Skeletal muscle tissue (tissue), 4 donors: ENCODE measurements around the gene GLO1. TPM values are rescaled to one million over a fixed set of nuclear protein-coding genes. Genes with fewer than 3 reads are reported as not detected.

Source experiments
- H3K27ac ChIP-seq: one replicate; pipeline ENCODE4 v1.7.0; 2013; ENCODE audit warnings: mild to moderate bottlenecking, low read depth, low read length, inconsistent platforms
- H3K27me3 ChIP-seq, 3 donors: one replicate each; pipeline ENCODE4 v1.7.0; 2013; ENCODE audit warnings: low read length in 3 of 3; ENCODE audit not compliant: control insufficient read depth in 3 of 3, insufficient read depth in 3 of 3
- H3K36me3 ChIP-seq, 3 donors: one replicate each; pipeline ENCODE4 v1.7.0; 2013; ENCODE audit warnings: low read length in 3 of 3; ENCODE audit not compliant: control insufficient read depth in 3 of 3, insufficient read depth in 3 of 3
- H3K4me1 ChIP-seq, 3 donors: one replicate each; pipeline ENCODE4 v1.7.0; 2013; ENCODE audit warnings: low read length in 3 of 3, mild to moderate bottlenecking in 3 of 3; ENCODE audit not compliant: control insufficient read depth in 3 of 3, insufficient read depth in 3 of 3
- H3K4me3 ChIP-seq, 3 donors: one replicate each; pipeline ENCODE4 v1.7.0; 2013; ENCODE audit warnings: low read length in 3 of 3
- H3K9ac ChIP-seq, 3 donors: one replicate each; pipeline ENCODE4 v1.7.0; 2013; ENCODE audit warnings: low read length in 3 of 3, mild to moderate bottlenecking in 3 of 3, moderate library complexity in 2 of 3, low read depth in 1 of 3
- H3K9me3 ChIP-seq, 3 donors: one replicate each; pipeline ENCODE4 v1.7.0; 2013; ENCODE audit warnings: low read length in 3 of 3; ENCODE audit not compliant: control insufficient read depth in 3 of 3
- total RNA-seq: library from RNA; depleted of rRNA; stranded (reverse); fragments of >200 nt; gene quantifications from one replicate; pipeline ENCODE4 v1.2.3, GENCODE V29; 2014
- donor health status: Osteomylitis.

Gene GLO1
- total RNA-seq, result 95.0 TPM

- H3K36me3 ChIP-seq, result peaks cover 0 to 2% (median 2%) of the 10 kb centered on the region in 3 donors
- no peaks in the 10 kb centered on the region for H3K9me3 ChIP-seq
- H3K9ac ChIP-seq, result peak within 1 kb of the TSS; percentile 85 to 95 (median 87)
- peaks cover 5 to 8% (median 7%) of the 10 kb centered on the region in 3 donors for H3K4me1 ChIP-seq
- no peaks in the 10 kb centered on the region for H3K27me3 ChIP-seq
- H3K27ac ChIP-seq, result peak within 1 kb of the TSS; percentile 90
- H3K4me3 ChIP-seq, result peak within 1 kb of the TSS; percentile 88 to 90 (median 88)
These were observed at the start of gene GLO1 for GRCh38 chr6:38702558-38703397. GLO1 (minus strand) TSS chr6:38703145; CDS start chr6:38703054, 91 bp downstream.

- Histone ChIP-seq H3K27me3 (no peaks in the 10 kb centered on the region), H3K9me3 (no peaks in the 10 kb centered on the region), H3K4me1 (no peaks in the 10 kb centered on the region), H3K4me3 (no peak overlapping the region), H3K36me3 (no peaks in the 10 kb centered on the region), H3K9ac (no peak overlapping the region), H3K27ac (no peak overlapping the region)
These were observed 48.1 kb upstream of the GLO1 start for GRCh38 chr6:38750968-38751615.

- Histone ChIP-seq H3K9me3 (no peaks in the 10 kb centered on the region), H3K4me3 (no peak overlapping the region), H3K27me3 (no peaks in the 10 kb centered on the region), H3K4me1 (no peaks in the 10 kb centered on the region), H3K9ac (no peak overlapping the region), H3K36me3 (no peaks in the 10 kb centered on the region), H3K27ac (no peak overlapping the region)
These were observed 46.5 kb upstream of the GLO1 start for GRCh38 chr6:38749473-38749872.

GRCh38 chr6:38739532-38739931, 36.6 kb upstream of the GLO1 start:
- Histone ChIP-seq H3K4me1 (no peaks in the 10 kb centered on the region), H3K9ac (no peak overlapping the region), H3K4me3 (no peak overlapping the region), H3K36me3 (no peaks in the 10 kb centered on the region), H3K27ac (no peak overlapping the region), H3K27me3 (peaks cover 0 to 11% (median 2%) of the 10 kb centered on the region in 3 donors), H3K9me3 (no peaks in the 10 kb centered on the region)

GRCh38 chr6:38738261-38738660, 35.3 kb upstream of the GLO1 start:
- Histone ChIP-seq H3K36me3 (no peaks in the 10 kb centered on the region), H3K27ac (no peak overlapping the region), H3K9ac (no peak overlapping the region), H3K4me3 (no peak overlapping the region), H3K4me1 (no peaks in the 10 kb centered on the region), H3K27me3 (peaks cover 0 to 7% (median 0%) of the 10 kb centered on the region in 3 donors), H3K9me3 (no peaks in the 10 kb centered on the region)

GRCh38 chr6:38736951-38737350, 34.0 kb upstream of the GLO1 start:
- no peak overlapping the region for H3K4me3 ChIP-seq
- no peaks in the 10 kb centered on the region for H3K4me1 ChIP-seq
- no peaks in the 10 kb centered on the region for H3K9me3 ChIP-seq
- no peak overlapping the region for H3K9ac ChIP-seq
- H3K27me3 ChIP-seq, result peaks cover 0 to 5% (median 0%) of the 10 kb centered on the region in 3 donors
- no peak overlapping the region for H3K27ac ChIP-seq
- no peaks in the 10 kb centered on the region for H3K36me3 ChIP-seq

DNA sequence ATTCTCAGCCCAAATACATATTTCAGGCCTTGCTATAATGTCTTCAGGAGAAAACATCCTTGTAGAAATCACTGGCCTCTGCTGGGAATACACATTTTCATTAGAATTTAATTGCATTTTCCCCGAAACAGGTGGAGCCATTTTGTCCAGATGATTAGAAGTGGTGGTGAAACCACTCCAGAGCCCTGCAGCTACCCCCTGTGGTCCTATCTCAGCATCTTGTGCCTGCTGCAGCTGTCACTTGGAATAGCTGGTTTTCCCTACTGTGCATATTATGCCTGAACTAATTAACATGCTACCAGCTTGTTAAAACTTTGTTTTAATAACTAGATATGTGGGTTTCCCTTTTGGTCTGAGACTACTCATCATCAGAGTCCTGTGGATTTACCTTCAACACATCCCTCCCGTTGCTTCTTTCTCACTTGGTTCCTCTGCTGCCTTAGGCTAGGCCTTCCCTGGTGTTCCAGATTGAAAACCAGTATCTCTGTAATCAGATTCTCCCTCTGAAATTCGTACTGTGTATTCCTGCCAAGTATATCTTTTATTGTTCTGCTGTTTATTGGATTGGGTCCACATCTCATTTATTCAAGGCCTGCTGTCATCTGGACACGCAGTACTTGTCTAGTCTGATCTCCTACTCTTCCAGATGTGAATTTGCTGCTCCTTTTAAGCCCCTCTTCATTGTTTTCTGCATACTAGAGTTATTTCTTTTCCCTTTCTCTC, 27.4 kb upstream of the GLO1 start:
- Histone ChIP-seq H3K36me3 (no peaks in the 10 kb centered on the region), H3K9me3 (no peaks in the 10 kb centered on the region), H3K4me3 (no peak overlapping the region), H3K27ac (no peak overlapping the region), H3K4me1 (no peaks in the 10 kb centered on the region), H3K27me3 (no peaks in the 10 kb centered on the region), H3K9ac (no peak overlapping the region)

- Histone ChIP-seq H3K27me3 (no peaks in the 10 kb centered on the region), H3K27ac (no peak overlapping the region), H3K36me3 (no peaks in the 10 kb centered on the region), H3K4me1 (no peaks in the 10 kb centered on the region), H3K4me3 (no peak overlapping the region), H3K9me3 (no peaks in the 10 kb centered on the region), H3K9ac (no peak overlapping the region)
These were observed 25.3 kb upstream of the GLO1 start for GRCh38 chr6:38728203-38728602.

- H3K4me1 ChIP-seq, result no peaks in the 10 kb centered on the region
- H3K9me3 ChIP-seq, result no peaks in the 10 kb centered on the region
- no peaks in the 10 kb centered on the region for H3K36me3 ChIP-seq
- H3K27me3 ChIP-seq, result no peaks in the 10 kb centered on the region
- H3K4me3 ChIP-seq, result no peak overlapping the region
- no peak overlapping the region for H3K9ac ChIP-seq
- H3K27ac ChIP-seq, result no peak overlapping the region
These were observed 22.7 kb upstream of the GLO1 start for GRCh38 chr6:38725414-38726183.
